HEK293 (cell line): ENCODE data around the gene ABLIM2.

Experiments used
- CTCF ChIP-seq: fragments of 450-650 bp; formaldehyde crosslinking; IDR thresholded peaks from 2 replicates; pipeline ENCODE4 v1.5.1; 2016; ENCODE audit warnings: missing biosample characterization, missing genetic modification characterization
- KLF9 ChIP-seq: fragments of 450-650 bp; formaldehyde crosslinking; IDR thresholded peaks from 2 replicates; pipeline ENCODE4 v1.5.1; 2016; ENCODE audit warnings: missing biosample characterization, missing genetic modification characterization, low read depth
- MYNN ChIP-seq: fragments of 450-650 bp; formaldehyde crosslinking; IDR thresholded peaks from 2 replicates; pipeline ENCODE4 v1.5.1; 2016; ENCODE audit warnings: missing biosample characterization, missing genetic modification characterization, borderline replicate concordance
- ZFP3 ChIP-seq: fragments of 450-650 bp; formaldehyde crosslinking; IDR thresholded peaks from 2 replicates; pipeline ENCODE4 v1.5.1; 2016; ENCODE audit warnings: low read depth, missing biosample characterization, missing genetic modification characterization
- ZNF280D ChIP-seq: fragments of 450-650 bp; formaldehyde crosslinking; IDR thresholded peaks from 2 replicates; pipeline ENCODE4 v1.5.1; 2016; ENCODE audit warnings: missing biosample characterization, missing genetic modification characterization
- ZNF398 ChIP-seq: fragments of 450-650 bp; formaldehyde crosslinking; IDR thresholded peaks from 2 replicates; pipeline ENCODE4 v1.5.1; 2017; ENCODE audit warnings: missing biosample characterization, missing genetic modification characterization

- TF ChIP-seq ZNF280D (tag by site-specific recombination) (no peak), ZFP3 (tag by site-specific recombination) (no peak), KLF9 (tag by site-specific recombination) (no peak), MYNN (tag by site-specific recombination) (no peak), CTCF (tag by site-specific recombination) (no peak), ZNF398 (tag by site-specific recombination) (no peak)
Measured at GRCh38 chr4:8040607-8041006, 118.0 kb downstream of the ABLIM2 start.
